ENCODE data around the gene TACR1.
"Not testable (repeated sequence)": the region's sequence is repeated elsewhere in the genome, so short reads cannot be mapped to it uniquely, and the experiment has no call there.

TACR1 gene

GRCh38 chr2:75199428-75200011, at the start of gene TACR1:
TACR1 (minus strand) TSS chr2:75199520; CDS start chr2:75198934, 586 bp downstream.
- DNase-seq = peak in 47 of 56 donors; percentile 6 to 69 (median 40)

DNA sequence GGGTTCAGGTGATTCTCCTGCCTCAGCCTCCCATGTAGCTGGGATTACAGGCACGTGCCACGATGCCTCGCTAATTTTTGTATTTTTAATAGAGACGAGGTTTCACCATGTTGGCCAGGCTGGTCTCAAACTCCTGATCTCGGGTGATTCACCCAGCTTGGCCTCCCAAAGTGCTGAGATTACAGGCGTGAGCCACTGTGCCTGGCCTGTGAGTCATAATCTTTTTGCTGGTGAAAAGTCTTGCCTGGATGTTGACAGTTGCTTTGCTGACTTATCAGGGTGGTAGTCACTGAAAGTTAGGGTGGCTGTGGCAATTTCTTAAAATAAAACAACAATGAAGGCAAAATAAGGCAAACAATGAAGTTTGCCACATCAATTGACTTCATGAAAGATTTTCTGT, 49.3 kb upstream of the TACR1 start:
- not testable (repeated sequence) for DNase-seq

DNA sequence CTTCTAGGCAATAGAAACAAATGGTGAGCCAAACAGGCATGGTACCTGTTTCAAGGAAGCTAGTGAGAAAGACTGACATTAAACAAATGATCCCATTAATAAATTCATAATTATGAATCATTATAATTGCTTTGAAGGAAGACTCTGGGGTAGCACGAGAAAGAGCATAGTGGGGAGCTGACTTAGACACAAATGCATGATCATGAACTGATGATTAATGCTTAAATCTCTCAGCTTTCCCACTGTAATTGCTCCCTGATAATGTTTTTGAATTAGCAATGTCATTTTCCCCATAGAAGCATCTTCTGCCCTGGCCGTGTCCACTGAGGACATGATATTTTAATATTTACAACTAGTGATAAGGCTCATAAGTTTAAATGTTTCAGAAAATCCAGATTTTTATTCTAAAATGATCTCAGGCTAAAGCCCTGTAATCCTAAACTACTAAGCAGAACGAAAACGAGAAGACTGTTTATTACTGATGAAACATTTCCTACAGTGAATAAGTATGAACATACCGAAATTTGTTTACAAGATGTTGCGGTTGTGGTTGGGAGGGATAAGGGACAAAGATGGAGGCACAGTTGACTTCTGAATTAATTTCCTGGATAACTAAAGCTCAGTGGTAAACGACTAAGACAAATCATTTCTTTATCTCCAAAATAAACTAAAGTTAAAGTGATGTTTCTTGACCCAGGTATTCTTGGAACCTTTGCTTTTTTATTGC, 47.3 kb upstream of the TACR1 start:
- no peak for DNase-seq

- no peak for DNase-seq
Measured at GRCh38 chr2:75243219-75243618, 43.9 kb upstream of the TACR1 start.

- no peak for DNase-seq
Measured at GRCh38 chr2:75241696-75242095, 42.4 kb upstream of the TACR1 start.

GRCh38 chr2:75238670-75239330, 39.5 kb upstream of the TACR1 start:
- no peak for DNase-seq

DNA sequence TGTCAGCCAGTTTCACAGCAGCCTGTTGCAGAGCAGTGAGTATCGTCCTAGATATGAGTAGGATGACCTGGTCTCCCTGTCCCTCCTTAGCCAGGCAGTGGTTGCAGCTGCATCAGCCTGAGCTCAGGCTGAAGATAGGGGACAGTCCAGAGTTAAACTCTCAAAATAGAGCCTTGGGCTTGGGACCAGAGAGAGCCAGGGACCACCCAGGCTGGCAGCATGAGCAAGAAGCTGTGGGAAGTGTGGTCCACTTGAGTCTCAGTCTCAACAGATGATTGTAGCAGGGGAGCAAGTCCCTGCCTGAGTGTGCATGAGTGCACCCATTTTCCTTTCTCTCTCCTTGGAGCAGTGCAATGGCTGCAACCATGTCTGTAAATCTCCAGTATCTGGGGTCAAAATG, 38.0 kb upstream of the TACR1 start:
- no peak for DNase-seq

- no peak for DNase-seq
Measured at GRCh38 chr2:75233965-75234364, 34.6 kb upstream of the TACR1 start.

DNA sequence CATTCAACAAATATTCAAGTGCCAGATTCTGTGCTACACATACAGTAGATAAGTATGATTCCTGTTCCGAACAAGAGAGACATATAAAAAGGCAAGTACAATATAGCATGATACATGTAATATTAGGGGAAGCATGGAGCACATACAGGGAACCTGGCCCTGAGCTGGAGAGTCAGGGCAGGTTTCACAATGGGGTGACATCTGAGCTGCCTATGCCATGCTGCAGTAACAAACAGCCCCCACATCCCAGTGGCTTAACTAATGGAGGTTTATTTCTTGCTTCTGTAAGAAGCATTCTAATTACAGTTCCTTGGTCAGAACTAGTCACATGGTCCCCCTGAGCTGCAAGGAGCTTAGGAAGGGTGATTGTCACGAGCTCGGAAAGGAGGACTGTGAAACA, 27.3 kb upstream of the TACR1 start:
- DNase-seq = no peak

DNA sequence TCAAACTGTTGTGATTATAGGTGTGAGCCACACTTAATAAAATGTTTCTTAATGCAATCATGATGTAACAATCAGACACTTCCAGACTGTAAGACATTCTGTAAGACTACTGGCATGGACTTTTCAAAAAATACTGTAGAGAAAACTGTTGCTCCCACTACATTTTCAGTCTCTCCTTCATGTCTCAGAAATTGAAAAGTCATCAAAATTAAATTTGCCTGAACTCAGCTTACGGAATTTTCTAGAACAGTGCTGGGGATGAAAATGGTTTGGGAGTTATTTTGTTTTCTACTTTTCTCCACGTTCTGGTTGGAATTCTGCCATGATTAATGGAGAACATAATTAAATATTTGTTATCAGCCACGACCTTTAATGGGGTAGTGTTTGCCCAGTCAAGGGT, 26.8 kb upstream of the TACR1 start:
- no peak for DNase-seq

- peak in 1 of 56 donors; percentile 9 for DNase-seq
Measured at GRCh38 chr2:75224636-75225094, 25.3 kb upstream of the TACR1 start.

GRCh38 chr2:75222527-75222926, 23.2 kb upstream of the TACR1 start:
- no peak for DNase-seq

DNA sequence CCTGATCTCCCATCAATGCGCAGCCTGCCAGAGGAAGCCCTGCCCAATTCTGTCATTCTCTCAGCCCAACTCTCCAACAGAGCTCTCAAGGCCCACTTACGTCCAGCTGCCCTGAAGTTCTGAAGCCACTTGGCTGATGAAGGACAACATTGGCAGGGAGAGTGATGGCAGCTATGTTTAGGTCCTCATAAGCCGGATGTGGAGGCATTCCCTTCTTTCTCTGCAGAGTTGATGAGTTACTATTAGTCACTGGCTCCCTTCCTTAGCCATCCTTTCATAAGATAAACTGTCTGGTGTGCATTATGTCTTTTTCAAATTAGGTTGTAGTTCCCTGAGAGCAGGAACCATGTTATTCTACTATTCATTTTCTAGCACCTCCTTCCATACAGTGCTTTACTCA, 22.5 kb upstream of the TACR1 start:
- no peak for DNase-seq

DNA sequence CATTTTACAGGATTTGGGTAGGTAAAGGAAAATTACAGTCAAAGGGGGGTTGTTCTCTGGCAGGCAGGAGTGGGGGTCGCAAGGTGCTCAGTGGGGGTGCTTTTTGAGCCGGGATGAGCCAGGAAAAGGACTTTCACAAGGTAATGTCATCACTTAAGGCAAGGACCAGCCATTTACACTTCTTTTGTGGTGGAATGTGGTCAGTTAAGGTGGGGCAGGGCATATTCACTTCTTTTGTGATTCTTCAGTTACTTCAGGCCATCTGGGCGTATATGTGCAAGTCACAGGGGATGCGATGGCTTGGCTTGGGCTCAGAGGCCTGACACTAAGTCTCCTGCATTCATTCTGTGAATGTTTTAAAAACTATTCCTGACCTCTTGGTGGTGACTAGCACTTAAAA, 19.9 kb upstream of the TACR1 start:
- not testable (repeated sequence) for DNase-seq

- DNase-seq = no peak
Measured at GRCh38 chr2:75211266-75211770, 12.0 kb upstream of the TACR1 start.

- DNase-seq = no peak
Measured at GRCh38 chr2:75210409-75210808, 11.1 kb upstream of the TACR1 start.

DNA sequence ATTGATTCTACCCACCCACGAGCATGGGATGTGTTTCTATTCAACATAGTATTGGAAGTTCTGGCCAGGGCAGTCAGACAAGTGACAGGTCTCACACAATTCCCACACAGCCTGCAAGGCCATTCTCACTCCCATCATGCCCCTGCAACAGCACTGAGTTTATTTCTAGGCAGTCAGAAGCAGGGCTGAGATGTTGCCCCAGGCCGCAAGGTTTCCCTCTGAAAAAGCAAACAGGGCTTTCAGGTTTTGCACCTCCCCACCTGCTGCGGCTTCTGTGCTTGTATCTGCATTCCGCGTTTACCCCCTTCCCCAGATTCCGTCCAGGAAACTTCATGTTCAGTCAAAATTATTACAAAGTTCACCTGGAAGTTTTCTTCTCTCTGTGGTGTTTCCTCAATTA, 9.4 kb upstream of the TACR1 start:
- DNase-seq = no peak

- DNase-seq = no peak
Measured at GRCh38 chr2:75204833-75205232, 5.5 kb upstream of the TACR1 start.

DNA sequence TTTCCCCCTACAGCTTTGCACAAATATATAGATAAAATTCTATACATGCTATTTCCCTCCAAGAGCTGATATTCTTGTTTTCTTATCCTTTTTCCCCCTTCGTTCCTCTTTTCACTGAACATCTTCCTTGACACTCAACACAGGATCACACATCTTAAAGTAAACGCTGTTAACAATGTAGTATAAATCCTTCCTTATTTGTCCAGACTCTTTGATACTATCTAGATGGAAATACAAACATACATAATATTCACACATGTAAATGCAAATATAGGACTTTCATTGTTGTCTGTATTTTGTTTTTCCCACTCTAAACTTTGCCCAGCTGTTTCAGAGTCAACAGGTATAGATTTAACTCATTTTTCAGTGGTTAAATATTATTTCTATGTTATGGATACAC, 3.0 kb upstream of the TACR1 start:
- DNase-seq = no peak

DNA sequence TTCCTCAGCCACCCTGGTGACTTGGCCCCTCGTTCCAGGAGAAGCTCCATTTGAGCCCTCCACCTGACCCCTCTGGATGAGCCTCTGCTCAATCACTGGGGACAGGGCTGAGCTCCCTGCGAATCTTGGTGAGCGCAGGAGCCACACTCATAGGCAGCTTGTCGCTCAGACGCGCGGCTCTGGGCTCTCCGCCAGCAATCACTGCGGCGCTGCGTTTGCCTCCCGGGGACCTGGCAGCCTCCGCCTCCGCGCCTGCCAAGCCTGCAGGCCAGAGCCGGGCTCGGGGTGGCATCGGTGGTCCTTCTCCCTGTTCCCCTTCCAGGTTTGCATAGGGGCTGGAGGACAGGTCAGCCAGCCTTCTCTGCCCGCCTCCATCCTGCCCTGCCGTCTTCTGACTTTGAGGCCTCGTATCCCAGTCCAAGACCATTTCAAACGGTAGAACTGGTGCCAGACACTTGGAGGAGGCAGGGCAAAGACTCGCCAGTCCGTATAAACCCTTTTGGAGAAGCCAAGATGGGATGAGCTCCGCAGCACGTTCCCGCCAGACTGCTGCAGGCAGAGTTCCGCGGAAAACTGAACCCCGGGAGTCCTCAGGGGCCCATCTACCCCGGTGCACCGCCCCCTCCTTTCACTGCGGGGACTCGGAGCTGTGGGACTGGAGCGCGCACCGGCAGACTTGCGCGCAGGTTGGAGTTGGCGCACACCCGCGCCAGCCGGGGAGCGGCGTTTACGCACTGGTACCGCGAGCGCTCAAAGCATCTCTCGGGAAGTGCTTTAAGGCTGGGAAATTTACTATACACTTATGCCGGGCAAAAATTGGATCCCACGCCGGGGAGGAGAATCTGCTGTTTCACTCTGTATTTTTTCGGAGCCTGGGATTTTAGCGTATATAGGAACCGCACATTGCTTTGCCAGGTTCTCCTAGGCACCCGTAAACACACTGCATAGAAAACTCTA, 1.1 kb upstream of the TACR1 start:
- DNase-seq = peak in 46 of 56 donors; percentile 8 to 78 (median 42)

- DNase-seq = no peak
Measured at GRCh38 chr2:75195076-75195691, 4.1 kb downstream of the TACR1 start.
